Mammary epithelial cell (primary cell): ENCODE results near the gene LRRC14B.

Experiments
- EZH2 ChIP-seq: IDR thresholded peaks from 2 replicates; pipeline ENCODE4 v1.6.1; 2012; ENCODE audit warnings: low read length, inconsistent platforms, borderline replicate concordance
- TF ChIP-seq, protein P1 (sequence below), 2 donors: IDR thresholded peaks in 1 of 2; conservative IDR thresholded peaks in 1 of 2; 2 replicates each; pipeline ENCODE4 v1.5.1; 2011 to 2012; ENCODE audit warnings: inconsistent platforms in 2 of 2, low read length in 2 of 2, mild to moderate bottlenecking in 2 of 2, control low read depth in 1 of 2, low read depth in 1 of 2; ENCODE audit not compliant: insufficient read depth in 1 of 2; ENCODE audit errors: extremely low read depth in 1 of 2

- TF ChIP-seq, protein P1, sequence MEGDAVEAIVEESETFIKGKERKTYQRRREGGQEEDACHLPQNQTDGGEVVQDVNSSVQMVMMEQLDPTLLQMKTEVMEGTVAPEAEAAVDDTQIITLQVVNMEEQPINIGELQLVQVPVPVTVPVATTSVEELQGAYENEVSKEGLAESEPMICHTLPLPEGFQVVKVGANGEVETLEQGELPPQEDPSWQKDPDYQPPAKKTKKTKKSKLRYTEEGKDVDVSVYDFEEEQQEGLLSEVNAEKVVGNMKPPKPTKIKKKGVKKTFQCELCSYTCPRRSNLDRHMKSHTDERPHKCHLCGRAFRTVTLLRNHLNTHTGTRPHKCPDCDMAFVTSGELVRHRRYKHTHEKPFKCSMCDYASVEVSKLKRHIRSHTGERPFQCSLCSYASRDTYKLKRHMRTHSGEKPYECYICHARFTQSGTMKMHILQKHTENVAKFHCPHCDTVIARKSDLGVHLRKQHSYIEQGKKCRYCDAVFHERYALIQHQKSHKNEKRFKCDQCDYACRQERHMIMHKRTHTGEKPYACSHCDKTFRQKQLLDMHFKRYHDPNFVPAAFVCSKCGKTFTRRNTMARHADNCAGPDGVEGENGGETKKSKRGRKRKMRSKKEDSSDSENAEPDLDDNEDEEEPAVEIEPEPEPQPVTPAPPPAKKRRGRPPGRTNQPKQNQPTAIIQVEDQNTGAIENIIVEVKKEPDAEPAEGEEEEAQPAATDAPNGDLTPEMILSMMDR (conservative IDR thresholded peaks at IDR 0.05 in 1 of 2, IDR thresholded peaks at IDR 0.05 in 1 of 2; ENCODE audit: extremely low read depth in 1 of 2, insufficient read depth in 1 of 2, low read depth in 1 of 2, low read length in 2 of 2): no peak
- TF ChIP-seq EZH2: no peak
Measured at GRCh38 chr5:228886-229285, 37.6 kb downstream of the LRRC14B start.
